GM06990 (cell line): ENCODE results near the gene SOX9.

ENCODE experiments used
- DNase-seq: peaks from one replicate; pipeline ENCODE4 v3.0.0-alpha.2; 2011; ENCODE audit not compliant: insufficient read length; ENCODE audit errors: extremely low read depth
- H3K27me3 ChIP-seq: replicated peaks from 2 replicates; pipeline ENCODE4 v1.6.0; 2011; ENCODE audit warnings: low read length; ENCODE audit not compliant: control insufficient read depth, insufficient read depth
- H3K36me3 ChIP-seq: 2 replicates; pipeline ENCODE4 v1.5.1; 2011; ENCODE audit warnings: low read length; ENCODE audit not compliant: control insufficient read depth, insufficient read depth
- H3K4me3 ChIP-seq: replicated peaks from 2 replicates; pipeline ENCODE4 v1.5.1; 2011; ENCODE audit warnings: low read depth, mild to moderate bottlenecking, control low read depth, low read length
- CTCF ChIP-seq: IDR thresholded peaks from 2 replicates; pipeline ENCODE4 v1.5.1; 2011; ENCODE audit warnings: low read length, control low read depth, mild to moderate bottlenecking, inconsistent platforms; ENCODE audit not compliant: insufficient read depth, poor library complexity, severe bottlenecking

Gene SOX9

GRCh38 chr17:72169823-72170222, 49.0 kb downstream of the SOX9 start:
- TF ChIP-seq CTCF, result no peak
- no peak overlapping the region for H3K4me3 ChIP-seq
- H3K27me3 ChIP-seq, result no peaks in the 10 kb centered on the region
- DNase-seq, result no peak
- no peaks in the 10 kb centered on the region for H3K36me3 ChIP-seq

- H3K27me3 ChIP-seq, result 0 out of 2 replicates have a peak, but pooled peaks cover 2% of the 10 kb centered on the region
- TF ChIP-seq CTCF, result no peak
- no peaks in the 10 kb centered on the region for H3K36me3 ChIP-seq
- no peak for DNase-seq
- H3K4me3 ChIP-seq, result no peak overlapping the region
Observed at GRCh38 chr17:72171703-72172667, 51.2 kb downstream of the SOX9 start.

- DNase-seq, result no peak
- no peak overlapping the region for H3K4me3 ChIP-seq
- 0 out of 2 replicates have a peak, but pooled peaks cover 2% of the 10 kb centered on the region for H3K27me3 ChIP-seq
- no peaks in the 10 kb centered on the region for H3K36me3 ChIP-seq
- TF ChIP-seq CTCF, result no peak
Observed at GRCh38 chr17:72173499-72174116, 52.8 kb downstream of the SOX9 start.

- no peak for TF ChIP-seq CTCF
- Histone ChIP-seq H3K27me3 (0 out of 2 replicates have a peak, but pooled peaks cover 2% of the 10 kb centered on the region), H3K36me3 (no peaks in the 10 kb centered on the region), H3K4me3 (no peak overlapping the region)
- no peak for DNase-seq
Observed at GRCh38 chr17:72175263-72175662, 54.4 kb downstream of the SOX9 start.
